Mucosa of descending colon (tissue), 3 donors: ENCODE measurements around the gene CRYZL1. TPM values are rescaled to one million over a fixed set of nuclear protein-coding genes. Genes with fewer than 3 reads are reported as not detected.

Experiments
- ATAC-seq: fragments of 200-7000 bp; cut with Tn5 transposase; one replicate; pipeline ENCODE4 v1.9.1; 2020; ENCODE audit warnings: mild to moderate bottlenecking, moderate library complexity
- DNase-seq, 3 donors: peaks; one replicate each; pipeline ENCODE4 v3.0.0-alpha.2; 2020
- H3K36me3 ChIP-seq: fragments of 200-600 bp; one replicate; pipeline ENCODE4 v1.8.0; 2021; ENCODE audit warnings: low read depth, mild to moderate bottlenecking
- H3K4me1 ChIP-seq: fragments of 200-600 bp; one replicate; pipeline ENCODE4 v1.8.0; 2021; ENCODE audit warnings: low read depth, mild to moderate bottlenecking
- H3K4me3 ChIP-seq: fragments of 200-600 bp; one replicate; pipeline ENCODE4 v1.8.0; 2021; ENCODE audit warnings: mild to moderate bottlenecking
- H3K9me3 ChIP-seq: fragments of 200-600 bp; one replicate; pipeline ENCODE4 v1.8.0; 2021; ENCODE audit warnings: mild to moderate bottlenecking
- intact Hi-C, 2 donors: fragments of 100-400 bp; cut with DNase I in 1 of 2; cut with micrococcal nuclease in 1 of 2; formaldehyde crosslinking; loops; one replicate each; pipeline versions ENCODE4 v1.11.0 to v1.11.1; 2022; cut with DNase I, micrococcal nuclease
- total RNA-seq, 3 donors: library from RNA; stranded (reverse); fragmentation: NEBNext Ultra II Directional in 2 of 3; extraction: Animal tissue kit (Norgen Biotek cat#: 25700) in 2 of 3; gene quantifications; one replicate each; pipeline versions ENCODE4 v1.2.1 to v1.2.4, GENCODE V29; 2021 to 2023
- TF ChIP-seq, protein P1 (sequence below): fragments of 200-600 bp; IDR thresholded peaks from one replicate; pipeline ENCODE4 v1.8.0; 2022; ENCODE audit warnings: antibody characterized with exemption, mild to moderate bottlenecking
- donor health status: DM: no; HTN: no; CAD: no; lungs with moderate emphysema.
- donor health status: DM: no; HTN: no; CAD: no.
- donor health status: DM: no; HTN: yes; CAD: no.

The CRYZL1 gene
- total RNA-seq, 3 donors from 2014 or later = 33.1 to 55.5 (median 34.0) TPM

DNA sequence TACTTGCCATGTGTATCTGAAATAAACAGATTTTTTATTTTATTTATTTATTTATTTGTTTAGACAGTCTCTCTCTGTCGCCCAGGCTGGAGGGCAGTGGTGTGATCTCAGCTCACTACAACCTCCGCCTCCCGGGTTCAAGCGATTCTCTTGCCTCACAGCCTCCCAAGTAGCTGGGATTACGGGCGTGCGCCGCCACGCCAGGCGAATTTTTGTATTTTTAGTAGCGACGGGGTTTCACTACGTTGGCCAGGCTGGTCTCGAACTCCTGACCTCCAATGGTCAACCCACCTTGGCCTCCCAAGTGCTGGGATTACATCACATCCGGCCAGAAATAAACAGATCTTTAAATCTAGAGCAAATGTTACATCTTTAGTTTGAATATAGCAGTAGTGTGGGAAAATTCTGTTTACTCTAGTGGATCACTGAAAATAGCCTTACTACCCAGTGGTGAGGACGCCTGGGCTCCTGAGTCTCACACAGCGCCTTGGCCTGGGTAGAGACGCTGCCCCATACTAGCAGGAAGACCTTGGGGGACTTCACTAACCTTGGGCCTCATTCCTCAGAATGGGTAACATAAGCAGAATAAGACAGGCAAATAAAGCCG lies 100.3 kb downstream of the CRYZL1 start:
- TF ChIP-seq, protein P1, sequence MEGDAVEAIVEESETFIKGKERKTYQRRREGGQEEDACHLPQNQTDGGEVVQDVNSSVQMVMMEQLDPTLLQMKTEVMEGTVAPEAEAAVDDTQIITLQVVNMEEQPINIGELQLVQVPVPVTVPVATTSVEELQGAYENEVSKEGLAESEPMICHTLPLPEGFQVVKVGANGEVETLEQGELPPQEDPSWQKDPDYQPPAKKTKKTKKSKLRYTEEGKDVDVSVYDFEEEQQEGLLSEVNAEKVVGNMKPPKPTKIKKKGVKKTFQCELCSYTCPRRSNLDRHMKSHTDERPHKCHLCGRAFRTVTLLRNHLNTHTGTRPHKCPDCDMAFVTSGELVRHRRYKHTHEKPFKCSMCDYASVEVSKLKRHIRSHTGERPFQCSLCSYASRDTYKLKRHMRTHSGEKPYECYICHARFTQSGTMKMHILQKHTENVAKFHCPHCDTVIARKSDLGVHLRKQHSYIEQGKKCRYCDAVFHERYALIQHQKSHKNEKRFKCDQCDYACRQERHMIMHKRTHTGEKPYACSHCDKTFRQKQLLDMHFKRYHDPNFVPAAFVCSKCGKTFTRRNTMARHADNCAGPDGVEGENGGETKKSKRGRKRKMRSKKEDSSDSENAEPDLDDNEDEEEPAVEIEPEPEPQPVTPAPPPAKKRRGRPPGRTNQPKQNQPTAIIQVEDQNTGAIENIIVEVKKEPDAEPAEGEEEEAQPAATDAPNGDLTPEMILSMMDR = no peak
- Histone ChIP-seq H3K4me3 (peak overlapping the region; percentile 60), H3K9me3 (no peaks in the 10 kb centered on the region), H3K36me3 (peaks cover 4% of the 10 kb centered on the region), H3K4me1 (peaks cover 26% of the 10 kb centered on the region)
- intact Hi-C loops = no loop called here
- peak; percentile 34 to 58 (median 49) for DNase-seq
- no peak for ATAC-seq

GRCh38 chr21:33540711-33541104 lies 100.8 kb downstream of the CRYZL1 start:
- Histone ChIP-seq H3K9me3 (no peaks in the 10 kb centered on the region), H3K4me1 (peaks cover 25% of the 10 kb centered on the region), H3K4me3 (no peak overlapping the region), H3K36me3 (peaks cover 4% of the 10 kb centered on the region)
- intact Hi-C loops = no loop called here
- DNase-seq (no peak), ATAC-seq (no peak)
- TF ChIP-seq, protein P1 = no peak

- ATAC-seq = no peak
- intact Hi-C loops = no loop called here
Observed at GRCh38 chr21:33539616-33540015, 101.9 kb downstream of the CRYZL1 start.

More at GRCh38 chr21:33539616-33540015, 101.9 kb downstream of the CRYZL1 start:
- H3K9me3 ChIP-seq = no peaks in the 10 kb centered on the region
- no peak for DNase-seq
- TF ChIP-seq, protein P1 = no peak
- no peak overlapping the region for H3K4me3 ChIP-seq
- H3K4me1 ChIP-seq = peaks cover 14% of the 10 kb centered on the region
- H3K36me3 ChIP-seq = peaks cover 4% of the 10 kb centered on the region

Other genes starting within 250 kb of the CRYZL1 start
- 100 to 1,000 TPM in 1 of 3 donors, 10 to 100 TPM in 2; 56.3 to 155 (median 87.8) TPM for gene IFNGR2, start 238.3 kb downstream of the CRYZL1 start, total RNA-seq
- 10 to 100 TPM; 40.5 to 53.1 (median 42.2) TPM for gene TMEM50B, start 161.8 kb downstream of the CRYZL1 start, total RNA-seq
- gene DNAJC28, start 150.0 kb downstream of the CRYZL1 start, total RNA-seq = 1 to 10 TPM; 1.9 to 3.0 (median 2.9) TPM
- 10 to 100 TPM; 45.5 to 57.2 (median 55.6) TPM for gene GART, start 99.6 kb downstream of the CRYZL1 start, total RNA-seq
- gene SON, start 98.7 kb downstream of the CRYZL1 start, total RNA-seq = 100 to 1,000 TPM; 240 to 293 (median 254) TPM
- 10 to 100 TPM in 1 of 3 donors, 1 to 10 TPM in 2; 7.6 to 10.5 (median 9.6) TPM for gene DONSON, start 53.1 kb downstream of the CRYZL1 start, total RNA-seq
- gene ITSN1, start 760 bp upstream of the CRYZL1 start, total RNA-seq = 10 to 100 TPM; 35.6 to 54.8 (median 45.3) TPM